ENCODE data around the gene PTPRR.

The PTPRR gene

DNA sequence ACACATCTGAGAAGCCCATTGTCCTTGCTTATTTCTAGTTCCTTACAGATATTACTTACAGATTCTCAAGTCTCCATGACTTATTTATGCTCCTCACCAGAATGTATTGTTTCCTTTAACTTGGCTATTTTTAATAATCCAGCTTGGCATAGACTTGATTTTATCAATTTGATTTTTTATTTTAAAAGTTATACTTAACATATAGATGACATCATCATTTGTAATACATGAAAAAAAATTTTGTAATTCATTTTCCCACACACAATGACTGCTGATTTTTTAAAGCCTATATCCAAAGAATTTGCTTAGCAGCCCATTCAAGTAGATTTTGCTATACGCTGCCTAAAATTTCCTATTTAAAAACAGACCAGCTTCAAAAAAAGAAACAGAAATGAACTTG is 39.8 kb downstream of the PTPRR start:
- Mint-ChIP-seq H3K4me1 (ENCODE audit: low read depth) (no peaks in the 10 kb centered on the region), H3K9me3 (peaks cover 7% of the 10 kb centered on the region), H3K27me3 (ENCODE audit: low read depth) (no peaks in the 10 kb centered on the region), H3K27ac (no peak overlapping the region), H3K36me3 (ENCODE audit: low read depth) (no peaks in the 10 kb centered on the region), H3K4me3 (no peak overlapping the region)

DNA sequence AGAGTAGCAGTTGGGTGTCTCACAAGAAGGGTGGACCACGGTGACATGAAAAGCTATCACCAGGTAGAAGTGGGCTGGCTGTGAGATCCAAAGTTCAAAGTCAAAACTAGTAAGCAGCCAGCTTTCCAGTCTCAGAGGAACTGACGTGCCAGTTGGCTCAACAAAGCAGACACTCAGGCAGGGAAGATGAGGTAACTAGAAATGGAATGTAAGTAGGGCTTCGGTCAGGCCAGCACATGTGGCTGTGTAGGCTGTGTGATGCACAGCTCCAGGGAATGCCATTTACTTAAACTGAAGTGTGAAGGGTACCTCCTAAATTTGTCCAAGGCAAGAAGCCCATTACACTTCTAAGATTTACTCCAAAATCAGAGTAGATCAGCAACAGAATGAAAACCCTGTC is 43.6 kb downstream of the PTPRR start:
- no peak overlapping the region for H3K4me3 Mint-ChIP-seq
- no peaks in the 10 kb centered on the region for H3K36me3 Mint-ChIP-seq (ENCODE audit: low read depth)
- no peaks in the 10 kb centered on the region for H3K4me1 Mint-ChIP-seq (ENCODE audit: low read depth)
- peaks cover 7% of the 10 kb centered on the region for H3K9me3 Mint-ChIP-seq
- no peak overlapping the region for H3K27ac Mint-ChIP-seq
- H3K27me3 Mint-ChIP-seq (ENCODE audit: low read depth): no peaks in the 10 kb centered on the region

DNA sequence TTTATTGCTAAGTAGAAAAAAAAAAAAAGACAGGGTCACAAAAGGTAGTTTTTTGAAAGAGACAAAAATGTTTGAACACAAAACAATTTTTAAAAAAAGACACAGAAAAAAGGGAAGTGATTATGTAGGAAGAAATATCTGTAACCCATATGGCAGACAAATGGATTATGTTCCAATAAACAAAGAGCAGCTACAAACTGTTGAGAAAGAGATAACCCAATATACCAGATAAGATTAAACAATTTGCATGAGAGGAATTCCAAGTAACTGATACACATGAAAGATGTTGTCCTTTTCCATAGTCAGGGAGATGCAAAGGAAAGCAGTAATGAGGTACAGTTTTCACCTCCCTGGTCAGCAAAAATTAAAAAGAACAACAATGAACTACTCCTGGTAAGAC is 44.9 kb downstream of the PTPRR start:
- no peaks in the 10 kb centered on the region for H3K36me3 Mint-ChIP-seq (ENCODE audit: low read depth)
- H3K4me1 Mint-ChIP-seq (ENCODE audit: low read depth): no peaks in the 10 kb centered on the region
- H3K9me3 Mint-ChIP-seq: peaks cover 7% of the 10 kb centered on the region
- no peaks in the 10 kb centered on the region for H3K27me3 Mint-ChIP-seq (ENCODE audit: low read depth)
- no peak overlapping the region for H3K4me3 Mint-ChIP-seq
- no peak overlapping the region for H3K27ac Mint-ChIP-seq

DNA sequence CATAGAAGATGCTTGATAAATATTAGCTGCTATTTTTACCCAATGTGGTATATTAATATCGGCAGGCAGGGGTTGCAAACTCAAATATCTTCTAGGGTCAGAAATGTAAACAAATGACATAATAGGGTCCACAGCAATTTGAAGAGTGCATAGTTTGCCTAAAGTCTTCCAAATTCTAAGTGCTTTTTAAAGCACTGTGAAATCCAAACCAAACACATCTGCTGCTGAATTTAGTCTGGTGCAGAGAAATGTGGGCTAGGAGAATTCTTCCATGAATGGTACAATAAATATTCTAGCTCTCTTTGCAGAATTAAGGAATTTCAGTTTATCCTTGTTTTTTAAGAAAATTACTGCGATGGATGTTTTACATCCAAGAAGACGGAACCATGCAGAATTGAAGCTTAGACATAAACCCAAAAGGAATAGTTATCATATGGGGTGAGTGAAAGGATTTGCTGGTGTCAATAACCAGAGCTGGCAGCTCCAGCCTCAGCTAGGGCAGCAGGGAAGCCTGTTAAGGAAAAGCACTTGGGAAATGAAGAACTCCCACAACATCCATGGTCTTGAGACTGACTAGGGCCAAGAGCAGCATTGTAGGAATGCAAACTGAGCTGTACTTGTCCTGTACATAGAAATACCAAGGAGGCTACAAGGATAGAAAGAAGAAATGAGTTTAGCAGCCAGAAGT is 65.5 kb downstream of the PTPRR start:
- Mint-ChIP-seq H3K36me3 (ENCODE audit: low read depth) (no peaks in the 10 kb centered on the region), H3K27ac (no peak overlapping the region), H3K27me3 (ENCODE audit: low read depth) (no peaks in the 10 kb centered on the region), H3K9me3 (no peaks in the 10 kb centered on the region), H3K4me3 (no peak overlapping the region), H3K4me1 (ENCODE audit: low read depth) (no peaks in the 10 kb centered on the region)

DNA sequence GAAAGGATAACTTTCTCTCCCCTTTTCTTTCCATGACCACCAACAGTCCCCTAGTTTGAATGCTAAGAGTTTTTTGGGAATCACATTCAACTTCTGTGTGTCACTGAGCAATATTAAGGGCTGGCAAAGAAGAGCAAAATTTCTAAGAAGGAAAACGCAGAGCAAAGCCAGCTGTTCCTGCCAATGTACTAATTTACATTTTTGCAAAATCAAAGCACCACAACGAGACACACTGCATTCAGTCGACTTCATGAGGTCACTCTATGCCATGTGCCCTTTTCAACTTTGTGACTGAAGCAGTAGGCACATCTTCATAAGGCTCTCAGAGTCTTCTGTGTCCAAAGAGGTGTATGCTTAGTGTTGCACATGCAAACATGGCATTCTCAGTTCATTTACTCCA is 66.4 kb downstream of the PTPRR start:
- H3K9me3 Mint-ChIP-seq: no peaks in the 10 kb centered on the region
- H3K4me3 Mint-ChIP-seq: no peak overlapping the region
- H3K27me3 Mint-ChIP-seq (ENCODE audit: low read depth): no peaks in the 10 kb centered on the region
- no peaks in the 10 kb centered on the region for H3K4me1 Mint-ChIP-seq (ENCODE audit: low read depth)
- H3K27ac Mint-ChIP-seq: no peak overlapping the region
- no peaks in the 10 kb centered on the region for H3K36me3 Mint-ChIP-seq (ENCODE audit: low read depth)

DNA sequence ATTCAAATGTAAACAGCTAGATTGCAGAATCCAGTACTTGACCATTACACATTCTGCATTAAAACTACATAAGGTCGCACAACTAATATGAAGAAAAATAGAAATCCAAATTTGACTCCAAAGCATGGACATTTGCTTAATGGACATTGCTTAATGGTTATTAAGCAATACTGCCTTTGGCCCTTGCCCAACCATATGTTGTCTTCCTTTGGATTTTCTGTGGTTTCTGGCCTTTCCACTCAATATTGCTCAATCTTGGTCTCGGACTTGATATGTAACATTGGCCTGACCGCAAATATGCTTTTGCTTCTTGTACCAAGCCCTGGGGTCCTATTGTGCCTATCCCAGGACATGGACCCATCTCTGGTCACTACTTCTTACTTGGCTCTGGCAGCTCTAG is 67.2 kb downstream of the PTPRR start:
- Mint-ChIP-seq H3K27ac (no peak overlapping the region), H3K36me3 (ENCODE audit: low read depth) (no peaks in the 10 kb centered on the region), H3K4me1 (ENCODE audit: low read depth) (no peaks in the 10 kb centered on the region), H3K4me3 (no peak overlapping the region), H3K27me3 (ENCODE audit: low read depth) (no peaks in the 10 kb centered on the region), H3K9me3 (no peaks in the 10 kb centered on the region)

DNA sequence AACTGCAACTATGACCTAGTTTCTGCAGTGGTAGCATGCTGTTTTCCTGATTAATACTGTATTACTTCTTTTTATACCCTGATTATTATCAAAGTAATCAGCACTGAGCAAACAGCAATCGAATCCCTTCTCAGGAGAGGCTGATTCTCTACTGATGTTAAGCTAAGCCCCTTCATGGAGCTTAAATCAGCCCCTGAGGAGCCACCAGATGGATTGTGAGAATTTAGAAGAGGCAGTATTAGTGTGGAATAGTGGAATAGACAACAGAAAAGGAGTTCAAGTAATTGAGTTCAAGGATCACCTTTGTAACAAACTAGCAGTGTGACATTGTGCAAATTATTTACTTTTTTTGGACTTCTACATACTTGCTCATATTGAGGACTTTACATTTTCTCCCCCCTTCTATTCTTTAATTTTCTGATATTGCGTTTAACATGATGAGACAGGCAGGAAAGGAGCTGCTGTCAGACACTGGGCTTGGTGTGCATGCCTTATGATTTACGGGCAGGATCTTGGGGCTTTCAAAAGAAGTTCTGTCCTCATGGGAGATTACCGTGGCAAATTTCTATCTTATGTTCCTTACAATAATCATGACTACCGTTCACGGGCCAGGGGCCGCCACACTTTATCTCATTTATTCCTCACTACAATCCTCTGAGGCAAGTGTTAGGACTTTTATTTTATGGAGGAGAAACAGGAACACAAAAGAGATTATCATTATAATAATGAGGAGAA is 68.0 kb downstream of the PTPRR start:
- H3K27me3 Mint-ChIP-seq (ENCODE audit: low read depth): no peaks in the 10 kb centered on the region
- H3K36me3 Mint-ChIP-seq (ENCODE audit: low read depth): no peaks in the 10 kb centered on the region
- no peak overlapping the region for H3K4me3 Mint-ChIP-seq
- H3K9me3 Mint-ChIP-seq: no peaks in the 10 kb centered on the region
- H3K27ac Mint-ChIP-seq: no peak overlapping the region
- no peaks in the 10 kb centered on the region for H3K4me1 Mint-ChIP-seq (ENCODE audit: low read depth)

DNA sequence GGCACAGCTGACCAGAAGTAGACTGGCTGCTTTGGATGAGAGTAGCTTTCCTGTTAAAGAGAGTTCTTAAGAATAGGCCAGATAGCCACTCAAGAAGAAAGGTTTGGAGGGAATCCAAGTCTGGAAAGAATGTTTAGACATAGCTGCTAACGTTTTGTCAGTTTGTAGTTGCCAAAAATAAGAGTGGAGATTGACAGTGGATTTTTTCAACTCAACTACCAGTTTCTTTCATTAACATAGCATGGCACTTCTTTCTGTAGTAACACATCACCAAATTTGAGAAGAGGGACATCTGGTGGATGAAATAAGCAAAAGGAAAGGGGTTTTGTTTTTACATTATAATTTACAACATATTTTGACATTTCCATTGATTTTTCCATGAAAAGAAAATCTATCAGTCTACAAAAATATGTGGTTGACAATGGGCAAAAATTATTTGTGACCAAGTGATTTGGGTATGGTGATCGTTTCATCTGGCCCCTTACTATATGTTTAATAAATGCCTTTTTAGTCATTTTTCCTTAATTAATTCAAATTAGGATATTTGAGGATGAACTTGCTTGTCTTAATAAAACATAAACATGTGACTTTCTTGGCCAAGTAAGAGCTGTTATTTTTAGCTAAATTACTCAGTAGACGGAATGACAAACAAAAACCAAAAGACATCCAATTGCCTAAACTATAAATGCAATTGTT is 71.1 kb downstream of the PTPRR start:
- Mint-ChIP-seq H3K9me3 (no peaks in the 10 kb centered on the region), H3K36me3 (ENCODE audit: low read depth) (no peaks in the 10 kb centered on the region), H3K27me3 (ENCODE audit: low read depth) (no peaks in the 10 kb centered on the region), H3K27ac (no peak overlapping the region), H3K4me1 (ENCODE audit: low read depth) (no peaks in the 10 kb centered on the region), H3K4me3 (no peak overlapping the region)

DNA sequence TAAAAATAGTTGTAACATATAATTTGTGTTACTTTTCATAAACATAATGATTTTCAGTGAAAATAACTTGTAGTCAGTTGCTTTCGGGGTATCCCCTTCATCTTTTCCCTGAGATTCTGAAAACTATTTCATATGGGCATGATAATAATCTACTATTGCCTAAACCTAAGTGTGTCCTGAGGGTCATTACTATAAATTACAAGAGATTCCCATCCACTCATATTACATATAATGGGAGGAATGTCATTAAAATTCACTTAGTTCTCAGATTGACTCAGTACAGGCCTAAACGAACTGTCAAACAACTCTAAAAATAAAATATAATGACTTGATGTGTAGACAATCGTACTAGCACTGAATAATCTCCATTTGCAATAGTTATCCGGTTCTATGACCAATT is 72.7 kb downstream of the PTPRR start:
- no peaks in the 10 kb centered on the region for H3K36me3 Mint-ChIP-seq (ENCODE audit: low read depth)
- H3K4me1 Mint-ChIP-seq (ENCODE audit: low read depth): no peaks in the 10 kb centered on the region
- H3K4me3 Mint-ChIP-seq: no peak overlapping the region
- H3K27ac Mint-ChIP-seq: no peak overlapping the region
- H3K27me3 Mint-ChIP-seq (ENCODE audit: low read depth): no peaks in the 10 kb centered on the region
- H3K9me3 Mint-ChIP-seq: no peaks in the 10 kb centered on the region

DNA sequence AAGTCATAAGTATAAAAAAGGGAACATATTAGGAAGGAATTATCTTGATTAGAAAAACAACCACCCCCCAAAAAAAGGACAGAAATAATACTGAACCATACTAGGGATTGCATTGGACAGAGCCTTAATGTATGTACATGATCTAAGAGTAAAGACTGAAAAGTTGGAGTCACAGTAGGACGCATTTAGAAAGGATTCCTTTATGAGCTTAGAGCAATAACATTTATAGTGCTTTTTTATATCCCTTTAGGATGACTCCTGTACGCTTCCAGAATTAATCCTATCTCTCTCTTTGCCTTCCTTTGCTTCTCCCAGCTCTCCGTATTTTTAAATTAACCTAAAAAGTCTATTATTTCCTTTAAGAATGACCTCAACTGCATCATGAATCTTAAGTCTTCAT is 75.3 kb downstream of the PTPRR start:
- Mint-ChIP-seq H3K4me3 (no peak overlapping the region), H3K9me3 (no peaks in the 10 kb centered on the region), H3K27me3 (ENCODE audit: low read depth) (no peaks in the 10 kb centered on the region), H3K36me3 (ENCODE audit: low read depth) (no peaks in the 10 kb centered on the region), H3K4me1 (ENCODE audit: low read depth) (no peaks in the 10 kb centered on the region), H3K27ac (no peak overlapping the region)

DNA sequence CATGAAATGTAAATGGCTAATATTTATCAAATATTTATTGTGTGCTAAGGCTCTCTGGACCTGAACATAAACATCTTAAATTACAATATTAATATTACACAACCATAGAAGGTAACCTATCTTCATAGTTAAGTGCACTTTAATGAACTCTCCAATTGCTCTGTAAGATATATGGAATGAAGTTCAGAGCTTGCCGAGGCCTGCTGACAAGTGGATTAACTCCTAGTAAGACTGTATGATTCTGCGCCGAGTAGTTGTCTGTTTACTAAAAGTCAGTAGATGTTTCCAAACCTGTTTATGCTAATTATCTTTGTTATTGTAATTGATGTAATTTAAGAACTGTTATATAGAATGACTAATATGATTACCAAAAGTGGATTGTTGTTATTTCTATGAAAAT is 77.2 kb downstream of the PTPRR start:
- Mint-ChIP-seq H3K9me3 (no peaks in the 10 kb centered on the region), H3K27me3 (ENCODE audit: low read depth) (no peaks in the 10 kb centered on the region), H3K27ac (no peak overlapping the region), H3K4me1 (ENCODE audit: low read depth) (no peaks in the 10 kb centered on the region), H3K36me3 (ENCODE audit: low read depth) (no peaks in the 10 kb centered on the region), H3K4me3 (no peak overlapping the region)

DNA sequence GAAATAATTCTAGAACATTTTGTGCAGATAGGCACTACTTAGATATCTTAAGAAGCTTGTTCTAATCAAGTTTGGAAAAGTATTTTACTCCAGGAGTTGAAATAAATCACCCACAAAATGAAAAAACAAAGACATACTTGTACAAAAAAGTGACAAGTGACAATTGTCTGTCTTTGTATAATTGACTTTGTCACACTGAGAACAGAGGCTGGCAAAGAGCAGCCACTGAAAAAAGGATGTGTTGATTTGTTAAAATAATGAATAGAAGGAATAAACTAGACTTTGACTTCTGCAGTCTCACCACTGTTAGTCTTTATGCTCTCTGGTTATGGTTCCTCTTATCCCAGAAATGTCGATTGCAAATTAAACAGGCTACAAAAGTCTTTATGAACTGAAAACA is 77.6 kb downstream of the PTPRR start:
- H3K27ac Mint-ChIP-seq: no peak overlapping the region
- H3K9me3 Mint-ChIP-seq: no peaks in the 10 kb centered on the region
- no peak overlapping the region for H3K4me3 Mint-ChIP-seq
- H3K27me3 Mint-ChIP-seq (ENCODE audit: low read depth): no peaks in the 10 kb centered on the region
- no peaks in the 10 kb centered on the region for H3K4me1 Mint-ChIP-seq (ENCODE audit: low read depth)
- H3K36me3 Mint-ChIP-seq (ENCODE audit: low read depth): no peaks in the 10 kb centered on the region

DNA sequence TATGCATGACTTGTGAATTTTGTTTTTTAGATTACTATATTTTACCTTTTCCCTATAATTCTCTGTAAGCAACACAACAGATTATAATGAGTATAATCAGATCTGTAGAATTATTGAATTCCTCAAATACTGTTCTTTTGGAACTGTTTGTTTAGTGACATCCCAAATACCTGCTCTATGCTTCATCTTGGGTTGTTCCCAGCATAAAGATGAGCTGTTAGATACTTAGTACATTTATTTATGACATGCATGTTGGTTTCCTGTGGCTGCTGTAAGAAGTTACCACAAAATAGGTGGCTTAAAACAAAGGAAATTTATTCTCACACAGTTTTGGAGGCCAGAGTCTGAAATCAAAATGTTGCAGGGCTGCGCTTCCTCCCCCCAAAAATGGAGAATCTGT is 78.4 kb downstream of the PTPRR start:
- Mint-ChIP-seq H3K27me3 (ENCODE audit: low read depth) (no peaks in the 10 kb centered on the region), H3K4me3 (no peak overlapping the region), H3K9me3 (no peaks in the 10 kb centered on the region), H3K36me3 (ENCODE audit: low read depth) (no peaks in the 10 kb centered on the region), H3K4me1 (ENCODE audit: low read depth) (no peaks in the 10 kb centered on the region), H3K27ac (no peak overlapping the region)

DNA sequence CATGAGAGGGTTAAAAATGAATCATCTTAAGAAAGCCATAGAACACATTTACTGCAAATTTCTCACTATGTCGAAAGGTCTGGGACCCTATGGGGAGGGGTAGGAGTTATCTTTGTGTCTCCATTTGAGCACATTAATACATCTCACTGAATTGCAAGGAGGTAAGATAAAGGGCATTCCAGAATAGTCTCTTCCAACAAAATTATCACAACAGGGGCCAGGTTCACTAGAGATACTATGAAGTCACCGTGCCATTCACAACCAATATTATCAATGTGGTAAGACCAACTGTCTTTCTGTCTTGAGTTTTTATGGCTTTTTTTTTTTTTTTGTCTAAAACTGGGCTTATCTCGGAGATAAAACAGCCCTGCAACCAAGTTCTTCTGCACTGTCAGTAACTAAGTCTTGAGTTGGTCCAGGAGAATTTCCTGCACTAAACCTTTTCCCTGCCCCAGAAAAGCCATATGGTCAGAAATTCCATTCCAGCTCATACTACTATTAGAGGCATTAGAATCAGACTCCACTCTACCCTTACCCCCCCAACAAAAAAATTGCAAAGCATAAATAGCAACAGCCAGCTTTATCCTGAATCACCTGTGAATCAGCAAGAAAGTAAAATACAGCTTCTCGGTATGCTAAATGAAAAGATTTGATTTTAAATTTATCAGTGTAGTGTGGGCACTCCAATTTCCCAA is 79.7 kb downstream of the PTPRR start:
- Mint-ChIP-seq H3K9me3 (no peaks in the 10 kb centered on the region), H3K4me3 (no peak overlapping the region), H3K36me3 (ENCODE audit: low read depth) (no peaks in the 10 kb centered on the region), H3K27ac (no peak overlapping the region), H3K27me3 (ENCODE audit: low read depth) (no peaks in the 10 kb centered on the region), H3K4me1 (ENCODE audit: low read depth) (no peaks in the 10 kb centered on the region)

DNA sequence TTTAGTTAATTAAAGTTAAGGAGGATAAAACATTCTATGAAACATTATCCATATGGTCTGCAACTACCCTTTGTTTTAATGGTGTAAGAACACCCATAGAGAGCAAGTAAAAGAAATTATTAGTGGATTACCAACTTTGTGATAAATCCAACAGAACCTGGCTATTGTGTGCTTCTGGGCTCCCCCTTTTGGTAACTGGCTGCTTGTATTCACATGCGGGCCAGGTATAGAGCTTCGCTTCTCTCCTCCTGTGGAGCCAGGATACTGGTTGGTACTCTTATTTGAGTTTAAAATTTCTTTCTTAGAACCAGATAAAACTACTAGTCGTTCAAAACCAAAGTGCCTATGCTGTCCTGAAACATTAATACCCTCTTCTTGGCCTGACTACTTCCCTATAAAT is 81.0 kb downstream of the PTPRR start:
- no peaks in the 10 kb centered on the region for H3K4me1 Mint-ChIP-seq (ENCODE audit: low read depth)
- no peak overlapping the region for H3K27ac Mint-ChIP-seq

More for the DNA sequence above, 81.0 kb downstream of the PTPRR start:
- no peaks in the 10 kb centered on the region for H3K36me3 Mint-ChIP-seq (ENCODE audit: low read depth)
- no peaks in the 10 kb centered on the region for H3K9me3 Mint-ChIP-seq
- no peak overlapping the region for H3K4me3 Mint-ChIP-seq
- H3K27me3 Mint-ChIP-seq (ENCODE audit: low read depth): no peaks in the 10 kb centered on the region

Data from T-helper 1 cell treated with Interleukin-12 subunit alpha and Interleukin-12 subunit beta and Interleukin-4 antibody, amounts not matched to agents 30 μg/mL and 1 μg/mL, for 36 hours (primary cell).